Measurements from ENCODE around the gene ADCY2.

The ADCY2 gene

GRCh38 chr5:7405277-7405676, 9.3 kb downstream of the ADCY2 start:
- TF ChIP-seq SPI1 (IDR thresholded peaks at IDR 0.05; ENCODE audit: borderline replicate concordance, low read depth), result no peak
- no peak for TF ChIP-seq REST (IDR thresholded peaks at IDR 0.05; ENCODE audit: insufficient replicate concordance, low read depth)
- no peak for TF ChIP-seq GABPA (IDR thresholded peaks at IDR 0.05; ENCODE audit: low read depth)
- TF ChIP-seq CTCF (IDR thresholded peaks at IDR 0.05; ENCODE audit: insufficient read depth, low read length), result no peak
- no peak for TF ChIP-seq POLR2AphosphoS5 (IDR thresholded peaks at IDR 0.05; ENCODE audit: low read depth)

GRCh38 chr5:7410936-7411511, 15.1 kb downstream of the ADCY2 start:
- TF ChIP-seq REST (IDR thresholded peaks at IDR 0.05; ENCODE audit: insufficient replicate concordance, low read depth) (no peak), SPI1 (IDR thresholded peaks at IDR 0.05; ENCODE audit: borderline replicate concordance, low read depth) (no peak), POLR2AphosphoS5 (IDR thresholded peaks at IDR 0.05; ENCODE audit: low read depth) (no peak), GABPA (IDR thresholded peaks at IDR 0.05; ENCODE audit: low read depth) (no peak), CTCF (IDR thresholded peaks at IDR 0.05; ENCODE audit: insufficient read depth, low read length) (no peak)
- no peak for DNase-seq (ENCODE audit: low read depth in 1 of 2, low spot score in 1 of 2)
- Histone ChIP-seq H3K27ac (replicated peaks) (no peak overlapping the region), H3K27me3 (ENCODE audit: insufficient read depth, poor library complexity, severe bottlenecking) (no peaks in the 10 kb centered on the region), H3K4me3 (replicated peaks; ENCODE audit: insufficient read depth, low read length) (no peak overlapping the region)

More at GRCh38 chr5:7405277-7405676, 9.3 kb downstream of the ADCY2 start:
- Histone ChIP-seq H3K27ac (replicated peaks) (no peak overlapping the region), H3K27me3 (ENCODE audit: insufficient read depth, poor library complexity, severe bottlenecking) (no peaks in the 10 kb centered on the region), H3K4me3 (replicated peaks; ENCODE audit: insufficient read depth, low read length) (no peak overlapping the region)
- DNase-seq (ENCODE audit: low read depth in 1 of 2, low spot score in 1 of 2), result no peak

- DNase-seq (ENCODE audit: low read depth in 1 of 2, low spot score in 1 of 2), result no peak
- Histone ChIP-seq H3K27me3 (ENCODE audit: insufficient read depth, poor library complexity, severe bottlenecking) (no peaks in the 10 kb centered on the region), H3K4me3 (replicated peaks; ENCODE audit: insufficient read depth, low read length) (no peak overlapping the region), H3K27ac (replicated peaks) (no peak overlapping the region)
- TF ChIP-seq CTCF (IDR thresholded peaks at IDR 0.05; ENCODE audit: insufficient read depth, low read length) (no peak), GABPA (IDR thresholded peaks at IDR 0.05; ENCODE audit: low read depth) (no peak), POLR2AphosphoS5 (IDR thresholded peaks at IDR 0.05; ENCODE audit: low read depth) (no peak), SPI1 (IDR thresholded peaks at IDR 0.05; ENCODE audit: borderline replicate concordance, low read depth) (no peak), REST (IDR thresholded peaks at IDR 0.05; ENCODE audit: insufficient replicate concordance, low read depth) (no peak)
These were observed 16.5 kb downstream of the ADCY2 start for GRCh38 chr5:7412409-7412808.

Data from HL-60 (cell line).